Activated naive CD4-positive, alpha-beta T cell treated with anti-CD3 and anti-CD28 coated beads for 36 hours (primary cell): ENCODE data around the gene NRIP2. TPM values are rescaled to one million over a fixed set of nuclear protein-coding genes. Genes with fewer than 3 reads are reported as not detected.
A peak's percentile ranks its signal among the peaks of the same experiment; 100 is the strongest.

Source experiments
- CTCF ChIA-PET: fragments of 350-600 bp; sonication (Branson Sonifier 250); formaldehyde crosslinking; loops from one replicate; lab custom pipeline; 2021; ENCODE audit warnings: antibody characterized with exemption; lab: Charles Lee
- DNase-seq: peaks from one replicate; pipeline ENCODE4 v3.0.0-alpha.2; 2020
- H3K27ac Mint-ChIP-seq: one replicate; pipeline ENCODE4 v1.8.0; 2021; ENCODE audit warnings: mild to moderate bottlenecking, mixed read lengths
- H3K27me3 Mint-ChIP-seq: one replicate; pipeline ENCODE4 v1.8.0; 2021; ENCODE audit warnings: low read depth, mixed read lengths
- H3K36me3 Mint-ChIP-seq: one replicate; pipeline ENCODE4 v1.8.0; 2021; ENCODE audit warnings: low read depth, mixed read lengths
- H3K4me1 Mint-ChIP-seq: one replicate; pipeline ENCODE4 v1.8.0; 2021; ENCODE audit warnings: low read depth, mixed read lengths
- H3K4me3 Mint-ChIP-seq: one replicate; pipeline ENCODE4 v1.8.0; 2021; ENCODE audit warnings: mild to moderate bottlenecking, moderate library complexity, mixed read lengths
- H3K9me3 Mint-ChIP-seq: one replicate; pipeline ENCODE4 v1.8.0; 2021; ENCODE audit warnings: mixed read lengths
- intact Hi-C: fragments of 100-400 bp; cut with micrococcal nuclease; formaldehyde crosslinking; loops from one replicate; pipeline ENCODE4 v1.15.1; 2023
- total RNA-seq, 2 experiments: library from RNA; stranded (reverse); gene quantifications; one replicate each; pipeline ENCODE4 v1.2.3, GENCODE V29; 2021

Gene NRIP2
- total RNA-seq, 2 experiments from 2014 or later: not detected

DNA sequence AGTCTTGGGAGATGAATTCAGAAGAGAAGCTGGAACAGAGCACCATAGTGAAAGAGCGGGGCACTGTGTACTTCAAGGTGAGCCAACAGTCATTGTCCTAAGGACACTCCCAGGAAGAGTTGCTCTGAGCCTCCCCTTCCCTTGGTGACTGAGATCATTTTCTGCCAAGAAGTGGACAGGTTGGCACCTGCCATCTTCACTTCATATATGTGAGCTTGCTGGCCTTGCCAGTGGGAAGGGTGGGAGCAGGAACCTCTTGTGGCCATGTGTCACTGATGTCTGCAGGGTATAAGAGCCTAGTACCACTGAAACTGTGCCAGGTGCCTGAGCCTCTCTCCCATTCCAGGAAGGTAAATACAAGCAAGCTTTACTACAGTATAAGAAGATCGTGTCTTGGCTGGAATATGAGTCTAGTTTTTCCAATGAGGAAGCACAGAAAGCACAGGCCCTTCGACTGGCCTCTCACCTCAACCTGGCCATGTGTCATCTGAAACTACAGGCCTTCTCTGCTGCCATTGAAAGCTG lies 34.7 kb downstream of the NRIP2 start:
- H3K4me3 Mint-ChIP-seq: no peak overlapping the region
- H3K27ac Mint-ChIP-seq: no peak overlapping the region
- peaks cover 27% of the 10 kb centered on the region for H3K4me1 Mint-ChIP-seq
- H3K9me3 Mint-ChIP-seq: no peaks in the 10 kb centered on the region
- peaks cover 57% of the 10 kb centered on the region for H3K36me3 Mint-ChIP-seq
- no peaks in the 10 kb centered on the region for H3K27me3 Mint-ChIP-seq
- CTCF ChIA-PET: interaction anchor here (1.9 kb wide), 1 partner anchor 13 kb away, joined by 10 read pairs; the partner anchor contains the start of gene ITFG2
- no peak for DNase-seq
- intact Hi-C loops: no loop called here

DNA sequence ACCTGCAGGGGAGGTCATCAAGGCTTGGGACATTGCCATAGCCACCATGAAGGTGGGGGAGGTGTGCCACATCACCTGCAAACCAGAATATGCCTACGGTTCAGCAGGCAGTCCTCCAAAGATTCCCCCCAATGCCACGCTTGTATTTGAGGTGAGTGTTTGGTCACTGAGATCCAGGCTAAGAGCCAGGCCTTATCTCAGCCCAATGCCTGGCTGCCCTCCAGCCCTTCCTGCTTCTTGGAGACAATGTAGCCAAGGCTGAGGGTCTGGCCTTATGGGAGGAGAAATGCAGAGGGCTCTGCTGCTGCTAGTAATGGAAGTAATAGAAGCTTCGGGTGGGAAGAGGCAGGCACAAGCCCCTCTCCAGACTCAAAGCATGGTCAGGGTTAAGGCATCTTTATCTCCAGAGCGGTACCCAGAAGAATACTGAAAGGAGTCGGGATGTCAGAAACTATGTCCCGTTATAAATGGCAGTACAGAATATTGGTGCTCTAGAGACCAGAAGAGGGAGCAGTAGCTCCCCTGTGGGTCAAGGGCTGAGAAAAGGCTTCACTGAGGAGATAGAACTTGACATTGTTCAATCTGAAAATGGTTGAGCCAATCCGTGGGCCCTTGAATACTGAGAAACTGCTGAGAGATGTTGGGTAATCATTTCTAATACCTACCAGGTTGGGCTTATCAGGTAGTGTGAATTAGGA lies 37.0 kb downstream of the NRIP2 start:
- Mint-ChIP-seq H3K4me3 (peak overlapping the region; percentile 88), H3K4me1 (peaks cover 30% of the 10 kb centered on the region), H3K27ac (peak overlapping the region; percentile 73), H3K9me3 (no peaks in the 10 kb centered on the region), H3K36me3 (peaks cover 46% of the 10 kb centered on the region), H3K27me3 (no peaks in the 10 kb centered on the region)
- intact Hi-C loops: loop anchor here (5.0 to 10.0 kb wide), 2 partner anchors 79 to 1103 kb away; partner anchors contain the start of genes ADIPOR2, FOXM1 and RHNO1
- CTCF ChIA-PET: interaction anchor here (1.9 kb wide), 1 partner anchor 15 kb away, joined by 10 read pairs; the partner anchor contains the start of gene ITFG2
- DNase-seq: no peak

DNA sequence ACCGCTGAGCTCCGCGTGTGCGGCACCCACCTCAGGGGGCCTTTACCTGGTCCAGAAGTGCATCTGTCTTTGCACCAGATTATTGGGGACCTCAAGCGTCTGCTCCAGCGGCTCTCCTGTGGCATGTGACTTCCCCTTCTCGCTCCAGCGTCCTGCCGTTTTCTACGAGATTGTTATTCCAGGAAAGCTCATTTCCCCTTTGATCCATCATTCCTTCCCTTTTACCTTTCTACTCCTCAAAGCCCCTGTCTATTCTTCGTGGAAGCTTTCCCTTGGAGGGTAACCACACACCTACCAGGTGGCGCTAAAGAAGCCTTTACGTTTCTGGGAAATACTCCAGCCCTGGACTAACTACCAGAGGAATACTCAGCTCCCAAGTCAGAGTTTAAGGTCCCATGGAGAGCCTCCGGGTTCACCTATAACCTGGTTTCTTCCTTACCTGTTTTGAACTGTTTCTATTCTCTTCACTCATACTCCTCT lies 38.6 kb downstream of the NRIP2 start:
- Mint-ChIP-seq H3K27ac (peak overlapping the region; percentile 73), H3K36me3 (peaks cover 41% of the 10 kb centered on the region), H3K4me1 (peaks cover 30% of the 10 kb centered on the region), H3K4me3 (peak overlapping the region; percentile 88), H3K27me3 (no peaks in the 10 kb centered on the region), H3K9me3 (no peaks in the 10 kb centered on the region)
- no peak for DNase-seq
- intact Hi-C loops: loop anchor here (5.0 to 10.0 kb wide), 2 partner anchors 81 to 1101 kb away; partner anchors contain the start of genes ADIPOR2, FOXM1 and RHNO1
- CTCF ChIA-PET: interaction anchor here (0.9 to 1.4 kb wide), 6 partner anchors 11 to 114 kb away, joined by 3 to 5 read pairs (median 3); no protein-coding TSS in a partner anchor

DNA sequence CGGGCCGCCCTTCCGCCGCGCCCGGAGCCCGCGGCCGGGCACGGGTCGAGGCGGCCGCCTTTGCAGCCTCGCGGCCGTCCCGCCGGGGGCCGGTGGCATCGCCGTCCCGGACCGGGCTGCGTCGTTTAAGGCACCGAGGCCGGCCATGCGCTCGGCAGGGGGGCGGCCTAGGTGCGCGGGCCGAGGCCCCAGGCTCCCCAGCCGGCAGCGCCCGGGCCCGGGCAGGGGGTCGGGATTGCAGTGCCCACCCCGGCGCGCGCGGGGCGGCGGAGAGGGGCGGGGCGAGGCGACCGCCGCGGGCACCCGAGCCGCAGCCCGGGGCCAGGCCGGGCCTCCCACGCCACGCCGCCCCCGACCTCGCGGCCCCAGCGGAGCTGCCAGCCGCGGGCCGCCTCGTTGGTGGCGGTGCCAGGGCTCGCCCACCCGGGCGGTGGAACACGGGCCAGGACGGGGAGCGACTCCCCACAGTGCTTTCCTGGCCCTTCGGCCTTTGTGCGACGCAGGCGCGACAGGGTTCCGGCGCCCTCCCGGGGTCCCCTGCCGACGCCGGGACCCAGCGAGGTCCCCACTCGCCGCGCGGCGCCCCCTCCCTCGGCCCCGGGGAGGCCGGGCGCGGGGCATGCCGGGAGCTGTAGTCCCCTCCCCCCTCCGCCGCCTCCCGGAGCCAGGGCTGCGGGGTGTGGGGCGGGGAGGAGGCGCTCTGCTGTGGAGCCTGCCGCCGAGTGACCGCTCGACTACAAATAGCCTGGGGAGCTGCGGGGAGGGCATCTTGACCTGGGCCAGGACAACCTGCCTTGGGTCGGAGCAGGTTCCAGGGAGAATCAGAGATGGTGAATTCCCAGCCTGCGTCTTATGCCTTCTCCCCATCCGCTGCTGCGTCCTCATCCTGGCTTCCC lies 39.3 kb downstream of the NRIP2 start:
- Mint-ChIP-seq H3K4me1 (peaks cover 30% of the 10 kb centered on the region), H3K4me3 (peak overlapping the region; percentile 88), H3K9me3 (no peaks in the 10 kb centered on the region), H3K27ac (peak overlapping the region; percentile 73), H3K36me3 (peaks cover 40% of the 10 kb centered on the region), H3K27me3 (no peaks in the 10 kb centered on the region)
- intact Hi-C loops: loop anchor here (2.0 to 10.0 kb wide), 3 partner anchors 82 to 1101 kb away; partner anchors contain the start of genes ADIPOR2, FOXM1, RHNO1 and TULP3
- CTCF ChIA-PET: interaction anchor here (0.9 to 1.4 kb wide), 7 partner anchors 10 to 113 kb away, joined by 3 to 5 read pairs (median 3); no protein-coding TSS in a partner anchor
- DNase-seq: peak; percentile 71

DNA sequence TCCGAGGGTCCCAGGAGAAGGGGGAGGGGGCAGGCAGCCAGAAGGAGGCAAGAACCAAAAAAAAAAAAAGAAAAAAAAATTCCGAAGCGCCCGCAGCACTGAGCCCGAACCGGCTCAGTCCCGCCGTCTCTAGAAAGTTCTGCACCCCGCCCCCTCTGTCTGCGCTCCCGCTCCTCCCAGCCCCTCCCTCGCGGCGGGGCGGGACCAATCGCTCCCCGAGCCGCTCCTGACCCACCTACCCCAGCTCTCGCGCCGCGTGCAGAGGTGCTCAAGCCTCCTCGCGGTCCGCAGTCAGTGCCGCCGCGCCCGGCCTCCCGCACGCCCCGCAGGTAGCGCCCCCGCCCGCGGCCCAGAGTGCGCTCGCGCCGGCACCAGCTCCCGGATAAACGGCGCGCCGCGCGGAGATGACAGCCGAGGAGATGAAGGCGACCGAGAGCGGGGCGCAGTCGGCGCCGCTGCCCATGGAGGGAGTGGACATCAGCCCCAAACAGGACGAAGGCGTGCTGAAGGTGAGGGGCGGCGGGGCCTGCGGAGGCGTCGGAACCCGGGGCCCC lies 40.0 kb downstream of the NRIP2 start, which contains the start of gene FKBP4:
Gene FKBP4 (plus strand): TSS at position 235 of the 554 bp plus-strand sequence. CDS start 170 bp downstream, at position 405.
- H3K4me3 Mint-ChIP-seq: peak within 1 kb of the TSS; percentile 88

DNA sequence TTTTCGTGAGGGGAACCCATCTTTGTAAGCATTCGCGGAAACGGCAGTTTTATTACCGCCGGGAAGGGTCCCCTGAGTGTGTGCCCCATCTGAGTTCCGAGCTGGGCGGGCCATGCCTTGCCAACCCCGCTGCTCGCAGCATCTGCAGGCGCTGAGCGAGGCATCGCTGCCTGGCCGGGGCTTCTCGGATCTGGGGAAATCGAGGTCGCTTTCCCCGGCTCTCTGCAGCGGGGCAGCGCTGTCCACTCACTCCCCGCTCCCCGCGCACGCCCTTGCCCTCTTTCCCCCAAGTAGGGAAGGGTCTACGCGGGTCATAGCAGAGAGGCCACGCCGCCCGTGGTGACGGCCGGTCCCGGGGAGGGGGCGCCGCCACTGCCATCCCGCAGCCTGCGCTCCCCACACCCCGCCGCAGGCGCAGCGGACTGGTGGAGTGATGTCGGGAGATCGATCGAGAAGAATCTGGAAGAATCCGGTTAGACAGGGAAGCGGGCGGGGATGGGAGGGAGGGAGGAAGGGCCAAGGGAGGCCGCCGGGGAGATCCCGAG lies 40.6 kb downstream of the NRIP2 start:
- Mint-ChIP-seq H3K27ac (no peak overlapping the region), H3K27me3 (no peaks in the 10 kb centered on the region), H3K36me3 (peaks cover 29% of the 10 kb centered on the region), H3K4me3 (peak overlapping the region; percentile 74), H3K4me1 (peaks cover 24% of the 10 kb centered on the region), H3K9me3 (no peaks in the 10 kb centered on the region)
- CTCF ChIA-PET: interaction anchor here (1.4 kb wide), 1 partner anchor 11 kb away, joined by 3 read pairs; no protein-coding TSS in a partner anchor
- no peak for DNase-seq
- intact Hi-C loops: loop anchor here (1.0 to 10.0 kb wide), 4 partner anchors 18 to 1099 kb away; partner anchors contain the start of genes ADIPOR2, ITFG2 and TULP3

More for the DNA sequence above, 40.0 kb downstream of the NRIP2 start, which contains the start of gene FKBP4:
- peak; percentile 91 for DNase-seq
- Mint-ChIP-seq H3K9me3 (no peaks in the 10 kb centered on the region), H3K36me3 (peaks cover 34% of the 10 kb centered on the region), H3K4me1 (peaks cover 26% of the 10 kb centered on the region), H3K27me3 (no peaks in the 10 kb centered on the region), H3K27ac (peak within 1 kb of the TSS; percentile 68)
- CTCF ChIA-PET: interaction anchor here (1.4 kb wide), 1 partner anchor 11 kb away, joined by 3 read pairs; no protein-coding TSS in a partner anchor
- intact Hi-C loops: loop anchor here (1.0 to 10.0 kb wide), 5 partner anchors 17 to 1100 kb away; partner anchors contain the start of genes ADIPOR2, FOXM1, ITFG2 and RHNO1

DNA sequence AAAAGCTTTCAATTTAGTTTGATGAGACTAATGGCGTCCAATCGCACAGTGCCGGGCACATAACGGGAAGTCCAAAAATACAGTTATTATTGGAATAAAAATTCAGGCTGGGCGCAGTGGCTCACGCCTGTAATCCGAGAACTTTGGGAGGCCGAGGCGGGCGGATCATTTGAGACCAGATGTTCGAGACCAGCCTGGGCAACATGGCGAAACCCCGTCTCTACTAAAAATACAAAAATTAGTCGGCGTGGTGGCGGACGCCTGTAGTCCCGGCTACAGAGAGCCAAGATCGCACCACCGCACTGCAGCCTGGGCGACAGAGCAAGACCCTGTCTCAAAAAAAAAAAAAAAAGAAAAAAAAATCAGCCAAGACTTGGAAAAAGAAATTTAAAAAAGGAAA lies 41.3 kb downstream of the NRIP2 start:
- no peak for DNase-seq
- CTCF ChIA-PET: no interaction called here
- Mint-ChIP-seq H3K9me3 (no peaks in the 10 kb centered on the region), H3K36me3 (peaks cover 22% of the 10 kb centered on the region), H3K4me3 (peak overlapping the region; percentile 74), H3K27ac (no peak overlapping the region), H3K4me1 (peaks cover 21% of the 10 kb centered on the region), H3K27me3 (no peaks in the 10 kb centered on the region)
- intact Hi-C loops: loop anchor here (10.0 kb wide), 1 partner anchor 1099 kb away; the partner anchor contains the start of gene ADIPOR2

DNA sequence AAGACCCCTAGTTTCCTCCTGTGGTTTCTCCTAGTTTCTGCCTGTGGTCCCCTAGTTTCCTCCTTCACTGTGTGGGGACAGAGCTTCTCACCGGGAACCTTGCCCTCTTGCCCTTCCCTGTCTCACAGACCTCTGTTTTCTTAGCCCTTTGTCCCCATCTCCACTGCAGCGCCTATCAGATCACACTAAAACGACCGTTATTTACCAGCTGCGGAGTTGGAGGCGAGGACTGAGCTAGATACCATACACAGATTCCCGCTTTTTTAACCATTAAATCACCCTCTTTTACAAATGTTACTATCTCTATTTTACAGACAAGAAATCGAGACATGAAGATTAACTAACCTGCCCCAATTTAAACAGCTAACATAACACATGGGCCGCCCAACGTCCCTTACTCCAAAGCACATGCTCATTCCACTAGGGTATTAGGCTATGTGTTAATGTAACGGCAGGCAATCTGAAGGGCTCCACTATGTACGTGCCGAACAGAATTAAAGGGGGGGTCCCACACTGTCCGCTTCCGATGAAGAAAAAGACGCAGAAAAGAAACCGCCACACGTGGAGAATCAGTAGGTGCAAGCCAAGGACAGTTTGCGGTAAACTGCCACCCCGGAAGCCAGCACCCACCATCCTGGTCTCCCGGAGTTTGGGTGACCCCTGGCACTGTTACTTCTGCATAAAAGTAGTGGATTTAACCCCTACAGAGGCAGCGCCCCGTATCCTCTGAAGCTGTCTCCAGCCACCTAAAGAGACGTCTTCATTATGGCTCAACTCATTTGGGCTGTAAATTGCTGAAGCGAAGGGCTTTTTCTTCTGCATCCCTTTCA lies 41.9 kb downstream of the NRIP2 start:
- Mint-ChIP-seq H3K9me3 (no peaks in the 10 kb centered on the region), H3K27ac (no peak overlapping the region), H3K36me3 (peaks cover 17% of the 10 kb centered on the region), H3K4me3 (peak overlapping the region; percentile 74), H3K27me3 (no peaks in the 10 kb centered on the region), H3K4me1 (peaks cover 20% of the 10 kb centered on the region)
- intact Hi-C loops: loop anchor here (10.0 kb wide), 1 partner anchor 1098 kb away; the partner anchor contains the start of gene ADIPOR2
- CTCF ChIA-PET: interaction anchor here (0.9 kb wide), 1 partner anchor 10 kb away, joined by 3 read pairs; no protein-coding TSS in a partner anchor
- DNase-seq: no peak

DNA sequence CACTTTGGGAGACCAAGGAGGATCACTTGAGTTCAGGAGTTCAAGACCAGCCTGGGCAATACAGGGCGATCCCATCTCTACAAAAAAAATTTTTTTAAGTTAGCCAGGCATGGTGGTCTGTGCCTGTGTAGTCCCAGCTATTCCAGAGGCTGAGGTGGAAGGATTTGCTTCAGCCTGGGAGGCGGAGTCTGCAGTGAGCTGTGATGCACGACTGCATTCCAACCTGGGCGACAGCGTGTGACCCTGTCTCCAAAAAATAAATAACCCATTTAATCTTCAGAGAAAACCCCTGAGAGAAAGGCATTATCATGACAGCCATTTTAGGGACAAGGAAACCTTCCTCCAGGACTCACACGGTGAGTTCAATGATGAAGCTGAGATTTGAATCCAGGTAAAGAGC lies 43.7 kb downstream of the NRIP2 start:
- Mint-ChIP-seq H3K27me3 (no peaks in the 10 kb centered on the region), H3K4me3 (no peak overlapping the region), H3K36me3 (peaks cover 1% of the 10 kb centered on the region), H3K27ac (no peak overlapping the region), H3K4me1 (peaks cover 3% of the 10 kb centered on the region), H3K9me3 (no peaks in the 10 kb centered on the region)
- intact Hi-C loops: loop anchor here (10.0 kb wide), 1 partner anchor 1096 kb away; the partner anchor contains the start of gene ADIPOR2
- no peak for DNase-seq
- CTCF ChIA-PET: no interaction called here

DNA sequence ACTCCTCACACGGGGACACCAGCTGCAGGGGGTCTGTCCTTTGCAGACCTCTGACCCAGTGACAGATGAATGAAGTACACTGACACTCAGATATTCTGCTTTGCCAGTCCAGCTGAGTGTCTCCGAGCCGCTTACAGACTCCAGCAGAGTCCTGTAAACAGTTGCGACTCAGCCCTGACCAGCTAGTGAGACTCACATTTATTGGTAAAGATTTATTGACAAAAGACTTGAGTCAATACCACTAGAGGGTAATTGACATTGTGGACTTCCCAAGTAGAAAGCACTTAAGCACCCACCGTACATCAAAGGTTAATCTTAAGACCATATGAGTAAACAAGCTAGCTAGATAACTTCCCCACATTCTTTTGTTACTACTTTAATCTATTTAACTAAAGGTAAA lies 49.8 kb downstream of the NRIP2 start:
- H3K36me3 Mint-ChIP-seq: no peaks in the 10 kb centered on the region
- peaks cover 11% of the 10 kb centered on the region for H3K27me3 Mint-ChIP-seq
- H3K4me1 Mint-ChIP-seq: peaks cover 8% of the 10 kb centered on the region
- no peaks in the 10 kb centered on the region for H3K9me3 Mint-ChIP-seq
- intact Hi-C loops: no loop called here
- no peak overlapping the region for H3K4me3 Mint-ChIP-seq
- DNase-seq: no peak
- no peak overlapping the region for H3K27ac Mint-ChIP-seq
- CTCF ChIA-PET: interaction anchor here (1.1 to 3.4 kb wide), 3 partner anchors 11 to 102 kb away, joined by 3 to 42 read pairs (median 30); no protein-coding TSS in a partner anchor
